Central memory CD8-positive, alpha-beta T cell (primary cell): ENCODE results near the gene TTLL11.

Experiments used
- ATAC-seq: fragments of 150-1000 bp; cut with Tn5 transposase; replicated peaks from 2 replicates; pipeline ENCODE4 v1.10.0; 2022; ENCODE audit warnings: mild to moderate bottlenecking, moderate FRiP score, moderate number of reproducible peaks; ENCODE audit not compliant: poor library complexity, severe bottlenecking; ENCODE audit errors: extremely low read depth
- DNase-seq, 2 donors: peaks; one replicate each; pipeline ENCODE4 v3.0.0; 2021; ENCODE audit warnings: low spot score in 2 of 2
- H3K27ac Mint-ChIP-seq: one replicate; pipeline ENCODE4 v1.8.0; 2022; ENCODE audit warnings: low read depth, mild to moderate bottlenecking, moderate library complexity, mixed read lengths
- H3K27me3 Mint-ChIP-seq: one replicate; pipeline ENCODE4 v1.8.0; 2022; ENCODE audit warnings: mixed read lengths
- H3K36me3 Mint-ChIP-seq: one replicate; pipeline ENCODE4 v1.8.0; 2022; ENCODE audit warnings: mild to moderate bottlenecking, moderate library complexity, mixed read lengths; ENCODE audit not compliant: insufficient read depth
- H3K4me1 Mint-ChIP-seq: one replicate; pipeline ENCODE4 v1.8.0; 2022; ENCODE audit warnings: mixed read lengths
- H3K4me3 Mint-ChIP-seq: one replicate; pipeline ENCODE4 v1.8.0; 2022; ENCODE audit warnings: mild to moderate bottlenecking, moderate library complexity, mixed read lengths
- H3K9me3 Mint-ChIP-seq: one replicate; pipeline ENCODE4 v1.8.0; 2022; ENCODE audit warnings: mixed read lengths

Gene TTLL11

DNA sequence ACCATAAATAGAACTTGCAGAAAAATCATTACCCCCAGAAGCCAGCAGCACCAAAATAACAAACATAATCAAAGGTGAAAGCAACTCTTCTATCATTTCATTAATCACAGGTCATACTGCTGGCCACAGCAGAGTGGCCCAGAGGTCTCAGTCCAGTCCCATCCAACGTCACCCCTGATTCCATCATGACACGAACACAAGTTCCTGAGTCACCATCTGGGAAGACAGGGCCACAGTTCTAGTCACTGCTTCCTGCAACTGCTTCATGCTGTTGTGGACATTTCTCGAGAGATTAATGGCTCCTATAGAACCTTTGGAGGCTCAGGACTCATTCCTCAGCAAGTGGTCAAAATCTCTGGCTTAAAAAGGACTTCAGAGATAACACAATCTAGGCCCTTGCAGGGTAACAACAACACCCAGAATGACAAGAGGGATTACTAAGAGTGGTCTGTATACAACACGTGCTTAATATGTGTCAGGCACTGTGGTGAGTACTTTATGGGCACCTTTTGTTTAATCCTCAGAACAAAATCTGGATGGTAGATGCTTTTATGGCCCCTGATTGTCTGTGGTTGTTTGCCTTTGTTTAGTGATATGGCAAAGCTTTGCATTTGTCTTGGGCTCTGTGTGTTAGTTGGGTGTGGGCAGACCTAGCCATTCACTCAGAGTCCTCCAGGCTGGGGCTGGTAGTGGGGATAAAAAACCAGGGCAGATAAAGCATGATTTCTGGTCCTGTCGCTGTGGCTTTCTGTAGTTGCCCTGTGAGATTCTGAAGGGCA is 257.3 kb downstream of the TTLL11 start:
- H3K9me3 Mint-ChIP-seq, result no peaks in the 10 kb centered on the region
- H3K4me3 Mint-ChIP-seq, result no peak overlapping the region
- H3K36me3 Mint-ChIP-seq, result no peaks in the 10 kb centered on the region
- H3K4me1 Mint-ChIP-seq, result no peaks in the 10 kb centered on the region
- no peaks in the 10 kb centered on the region for H3K27me3 Mint-ChIP-seq
- no peak for DNase-seq
- H3K27ac Mint-ChIP-seq, result no peak overlapping the region
- no peak for ATAC-seq

DNA sequence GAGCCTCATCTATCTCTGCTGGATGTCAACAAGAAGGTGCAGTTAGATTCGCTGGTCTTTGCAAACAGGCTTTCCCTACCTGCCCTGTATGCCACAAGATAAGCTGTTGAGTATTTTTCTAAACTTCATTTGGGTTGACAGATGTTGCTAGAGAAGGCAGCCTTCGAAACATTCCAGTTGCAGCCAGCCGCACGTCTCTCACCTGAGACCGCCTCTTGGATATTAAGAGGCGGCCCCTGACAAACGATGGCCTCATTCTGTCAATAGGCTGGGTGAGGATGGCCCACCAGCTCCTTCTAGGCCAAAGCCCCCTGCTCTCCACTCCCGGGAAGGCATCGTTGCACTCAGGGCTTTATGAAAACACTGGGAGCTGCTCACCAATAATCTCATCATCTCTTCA is 260.0 kb downstream of the TTLL11 start:
- H3K9me3 Mint-ChIP-seq, result no peaks in the 10 kb centered on the region
- no peaks in the 10 kb centered on the region for H3K27me3 Mint-ChIP-seq
- H3K36me3 Mint-ChIP-seq, result no peaks in the 10 kb centered on the region
- ATAC-seq (no peak), DNase-seq (no peak)
- no peaks in the 10 kb centered on the region for H3K4me1 Mint-ChIP-seq
- H3K4me3 Mint-ChIP-seq, result no peak overlapping the region
- no peak overlapping the region for H3K27ac Mint-ChIP-seq

DNA sequence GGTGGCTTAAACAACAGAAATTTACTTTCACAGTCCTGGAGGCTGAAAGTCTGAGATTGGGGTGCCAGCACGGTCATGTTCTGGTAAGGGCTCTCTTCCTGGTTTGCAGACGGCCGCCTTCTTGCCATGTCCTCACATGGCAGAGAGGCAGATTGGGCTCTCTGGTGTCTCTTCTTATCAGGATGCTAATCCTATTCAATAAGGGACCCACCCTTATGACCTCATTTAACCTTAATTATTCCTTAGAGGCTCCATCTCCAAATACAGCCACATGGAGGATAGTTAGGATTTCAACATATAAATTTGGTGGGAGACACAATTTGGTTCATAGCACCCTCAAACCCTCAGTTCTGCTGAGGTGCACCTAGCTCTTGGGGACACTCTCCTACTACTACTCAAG is 261.2 kb downstream of the TTLL11 start:
- H3K4me3 Mint-ChIP-seq, result no peak overlapping the region
- H3K27ac Mint-ChIP-seq, result no peak overlapping the region
- no peaks in the 10 kb centered on the region for H3K4me1 Mint-ChIP-seq
- no peak for ATAC-seq
- no peaks in the 10 kb centered on the region for H3K9me3 Mint-ChIP-seq
- no peaks in the 10 kb centered on the region for H3K27me3 Mint-ChIP-seq
- DNase-seq, result no peak
- no peaks in the 10 kb centered on the region for H3K36me3 Mint-ChIP-seq

DNA sequence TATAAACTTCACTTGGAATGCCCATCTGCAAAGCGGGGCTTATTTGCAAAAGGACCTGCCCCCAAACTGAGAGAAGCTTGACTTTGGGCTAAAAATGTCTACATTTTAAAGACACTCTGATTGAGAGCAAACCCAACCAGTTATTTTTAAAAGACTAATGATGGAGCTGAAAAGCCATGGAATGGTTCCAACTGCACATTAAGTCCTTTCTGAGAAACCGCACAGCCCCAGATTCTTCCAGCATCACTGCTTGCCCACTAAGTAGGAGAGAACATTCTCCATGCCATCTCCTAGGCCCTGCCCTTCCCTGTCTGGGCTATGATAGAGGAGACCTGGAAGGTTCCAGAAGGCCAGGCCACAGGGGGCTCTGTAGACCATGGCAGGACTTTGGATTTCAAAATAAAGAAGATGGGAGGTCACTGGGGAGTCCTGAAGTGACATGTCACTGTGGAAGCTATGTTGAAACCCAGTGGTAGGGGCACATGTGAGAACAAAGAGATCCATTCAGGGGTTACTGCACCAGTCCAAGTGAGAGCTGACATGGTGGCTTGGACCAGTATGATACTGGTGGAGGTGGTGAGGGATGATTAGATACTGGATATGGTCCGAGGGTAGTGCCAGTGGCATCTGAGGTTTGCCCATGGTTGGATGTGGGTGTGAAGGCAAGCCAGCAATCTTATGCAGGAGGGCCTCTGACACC is 262.5 kb downstream of the TTLL11 start:
- Mint-ChIP-seq H3K4me1 (no peaks in the 10 kb centered on the region), H3K27ac (no peak overlapping the region), H3K4me3 (no peak overlapping the region), H3K27me3 (no peaks in the 10 kb centered on the region), H3K36me3 (peaks cover 2% of the 10 kb centered on the region), H3K9me3 (no peaks in the 10 kb centered on the region)
- no peak for ATAC-seq
- DNase-seq, result no peak

DNA sequence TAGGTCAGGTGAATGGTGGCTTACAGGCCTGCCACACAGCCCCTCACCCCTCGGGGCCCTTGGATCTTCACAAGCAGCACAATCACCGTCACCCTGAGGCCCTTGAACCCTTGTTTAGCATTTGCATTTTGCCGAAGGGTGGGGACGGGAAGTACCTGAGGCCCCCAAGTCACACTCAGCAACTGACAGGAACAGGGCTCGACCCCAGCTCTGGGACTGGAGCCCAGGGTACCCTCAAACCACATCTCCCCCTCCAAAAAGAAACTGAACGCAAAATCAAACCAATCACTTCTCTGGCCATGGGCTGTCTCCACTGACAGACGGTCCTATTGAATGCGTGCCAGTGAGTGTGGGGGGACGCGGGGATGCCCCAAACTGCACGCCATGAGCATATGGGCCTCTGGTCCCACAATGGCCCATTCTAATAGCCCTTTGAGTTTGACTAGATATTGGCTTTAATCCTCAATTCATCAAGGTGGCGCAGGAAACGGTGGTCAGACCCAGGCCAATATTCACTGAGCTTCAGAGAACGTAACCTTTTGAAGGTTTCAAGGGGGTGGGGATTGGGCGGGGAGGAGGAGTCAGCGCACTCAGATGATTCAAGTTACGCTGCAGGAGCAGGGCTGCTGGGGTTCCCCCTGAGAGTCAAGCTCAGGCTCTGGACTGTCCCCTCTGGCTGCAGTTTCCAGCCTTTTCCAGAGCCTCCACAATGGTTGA is 265.7 kb downstream of the TTLL11 start:
- peaks cover under 1% of the 10 kb centered on the region for H3K4me1 Mint-ChIP-seq
- no peak overlapping the region for H3K4me3 Mint-ChIP-seq
- no peak overlapping the region for H3K27ac Mint-ChIP-seq
- peak in 1 of 2 donors; percentile 6 for DNase-seq
- no peak for ATAC-seq
- H3K36me3 Mint-ChIP-seq, result peaks cover 2% of the 10 kb centered on the region
- H3K9me3 Mint-ChIP-seq, result no peaks in the 10 kb centered on the region
- no peaks in the 10 kb centered on the region for H3K27me3 Mint-ChIP-seq

DNA sequence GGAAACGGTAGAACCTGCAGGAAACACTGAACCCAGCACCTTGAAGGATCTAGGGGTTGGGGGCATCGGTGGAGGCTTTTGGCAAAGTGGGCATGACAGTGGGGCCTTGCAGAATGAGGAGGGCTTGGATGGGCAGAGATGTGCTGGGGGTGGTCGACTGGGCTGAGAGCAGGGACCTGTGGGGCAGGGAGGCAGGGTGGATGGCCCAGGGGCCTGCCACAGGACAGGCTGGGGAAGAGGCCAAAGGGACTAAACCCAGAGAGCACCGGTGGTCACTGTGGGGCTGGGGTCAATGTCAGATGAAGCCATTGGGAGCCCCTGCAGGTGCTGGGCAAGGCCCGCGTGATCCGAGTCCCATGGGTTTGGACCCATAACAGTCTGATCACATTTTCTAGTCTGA is 266.4 kb downstream of the TTLL11 start:
- peaks cover 2% of the 10 kb centered on the region for H3K36me3 Mint-ChIP-seq
- DNase-seq, result peak in 1 of 2 donors; percentile 3
- H3K4me3 Mint-ChIP-seq, result no peak overlapping the region
- H3K4me1 Mint-ChIP-seq, result peaks cover 8% of the 10 kb centered on the region
- H3K27me3 Mint-ChIP-seq, result no peaks in the 10 kb centered on the region
- no peak for ATAC-seq
- H3K9me3 Mint-ChIP-seq, result no peaks in the 10 kb centered on the region
- no peak overlapping the region for H3K27ac Mint-ChIP-seq

DNA sequence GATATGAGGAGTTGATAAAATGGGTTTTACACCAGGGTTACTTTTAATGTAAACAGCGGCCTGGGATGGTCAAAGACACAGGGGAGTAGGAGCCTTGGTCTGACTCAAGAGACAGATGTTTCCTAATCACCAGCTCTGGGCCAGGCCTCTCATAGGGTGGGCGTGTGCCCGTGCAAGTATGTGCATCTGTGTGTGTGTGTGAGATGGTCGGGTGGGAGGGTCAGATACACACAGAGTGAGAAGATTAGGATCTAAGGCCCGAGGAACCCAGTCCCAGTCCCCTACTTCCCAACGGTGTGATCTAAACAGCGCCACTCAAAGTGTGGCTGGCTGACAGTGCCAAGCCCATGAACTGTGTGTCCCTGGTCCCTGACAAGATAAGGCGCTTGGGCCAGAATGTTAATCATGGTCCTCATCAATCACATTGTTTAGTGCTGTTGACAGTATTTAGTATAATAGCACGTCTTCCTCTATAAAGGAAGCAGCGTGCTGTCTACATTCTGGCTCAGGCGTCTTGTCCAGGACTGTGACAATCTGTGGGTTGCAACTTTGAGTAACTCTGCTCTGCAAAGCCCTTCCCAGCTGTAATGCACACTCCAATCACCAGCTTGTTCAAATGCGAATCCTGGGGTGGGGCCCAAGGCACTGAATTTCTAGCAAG is 267.9 kb downstream of the TTLL11 start:
- H3K9me3 Mint-ChIP-seq, result no peaks in the 10 kb centered on the region
- no peak overlapping the region for H3K27ac Mint-ChIP-seq
- H3K27me3 Mint-ChIP-seq, result no peaks in the 10 kb centered on the region
- ATAC-seq (no peak), DNase-seq (peak in 1 of 2 donors; percentile 4)
- no peak overlapping the region for H3K4me3 Mint-ChIP-seq
- H3K36me3 Mint-ChIP-seq, result peaks cover 2% of the 10 kb centered on the region
- H3K4me1 Mint-ChIP-seq, result peaks cover 11% of the 10 kb centered on the region

DNA sequence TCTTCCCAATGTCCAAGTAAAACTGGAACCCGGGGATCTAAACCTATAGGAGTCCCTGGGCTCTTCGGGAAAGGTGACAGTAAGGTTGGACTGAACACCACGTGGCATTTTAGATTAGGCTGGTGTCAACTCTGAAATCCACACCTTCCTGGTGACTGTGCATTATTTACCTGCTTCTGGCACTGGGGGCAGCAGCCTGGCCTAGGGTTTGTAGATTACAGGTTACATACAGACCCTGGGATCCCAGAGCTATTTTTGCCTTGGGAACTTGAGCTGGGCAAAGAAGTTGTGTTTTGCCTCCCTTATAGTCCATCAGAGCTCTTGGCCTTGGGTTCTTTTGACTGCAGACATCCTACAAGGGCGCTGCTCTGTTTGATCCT is 268.5 kb downstream of the TTLL11 start:
- ATAC-seq, result no peak
- Mint-ChIP-seq H3K36me3 (peaks cover 2% of the 10 kb centered on the region), H3K4me1 (peaks cover 11% of the 10 kb centered on the region), H3K9me3 (no peaks in the 10 kb centered on the region), H3K4me3 (no peak overlapping the region), H3K27me3 (no peaks in the 10 kb centered on the region), H3K27ac (no peak overlapping the region)
- peak in 1 of 2 donors; percentile 6 for DNase-seq

DNA sequence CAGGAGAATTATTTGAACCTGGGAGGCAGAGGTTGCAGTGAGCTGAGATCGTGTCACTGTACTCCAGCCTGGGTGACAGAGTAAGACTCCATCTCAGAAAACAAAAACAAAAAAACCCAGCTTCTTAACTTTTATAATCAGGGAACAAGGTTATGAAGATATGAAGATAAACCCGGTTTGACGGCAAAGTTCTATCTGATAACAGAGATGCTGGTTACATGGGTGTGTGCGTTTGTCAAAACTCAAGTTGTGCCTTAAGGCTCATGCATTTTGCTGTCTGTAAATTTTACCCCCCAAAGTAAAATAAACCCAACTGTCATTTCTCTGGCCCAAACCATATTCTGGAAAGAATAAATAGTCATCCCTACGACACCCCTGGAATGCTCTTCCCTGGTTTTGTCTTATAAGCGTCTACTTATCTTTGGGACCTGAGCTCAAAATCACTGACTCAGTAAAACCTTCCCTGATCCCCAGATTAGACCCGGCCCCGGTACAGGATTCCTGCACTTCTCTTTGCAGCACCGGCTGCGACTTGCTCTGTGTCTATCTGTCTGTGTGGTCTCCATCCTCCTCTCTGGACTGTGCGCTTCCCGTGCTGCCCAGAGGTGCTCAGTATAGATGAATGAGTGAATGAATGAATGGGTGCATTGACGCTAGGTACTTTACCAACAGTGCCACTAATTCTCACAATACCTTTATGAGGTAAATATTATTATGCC is 269.5 kb downstream of the TTLL11 start:
- Mint-ChIP-seq H3K4me1 (peaks cover 11% of the 10 kb centered on the region), H3K4me3 (no peak overlapping the region), H3K27ac (no peak overlapping the region), H3K9me3 (no peaks in the 10 kb centered on the region), H3K27me3 (no peaks in the 10 kb centered on the region), H3K36me3 (peaks cover 2% of the 10 kb centered on the region)
- DNase-seq (no peak), ATAC-seq (no peak)

DNA sequence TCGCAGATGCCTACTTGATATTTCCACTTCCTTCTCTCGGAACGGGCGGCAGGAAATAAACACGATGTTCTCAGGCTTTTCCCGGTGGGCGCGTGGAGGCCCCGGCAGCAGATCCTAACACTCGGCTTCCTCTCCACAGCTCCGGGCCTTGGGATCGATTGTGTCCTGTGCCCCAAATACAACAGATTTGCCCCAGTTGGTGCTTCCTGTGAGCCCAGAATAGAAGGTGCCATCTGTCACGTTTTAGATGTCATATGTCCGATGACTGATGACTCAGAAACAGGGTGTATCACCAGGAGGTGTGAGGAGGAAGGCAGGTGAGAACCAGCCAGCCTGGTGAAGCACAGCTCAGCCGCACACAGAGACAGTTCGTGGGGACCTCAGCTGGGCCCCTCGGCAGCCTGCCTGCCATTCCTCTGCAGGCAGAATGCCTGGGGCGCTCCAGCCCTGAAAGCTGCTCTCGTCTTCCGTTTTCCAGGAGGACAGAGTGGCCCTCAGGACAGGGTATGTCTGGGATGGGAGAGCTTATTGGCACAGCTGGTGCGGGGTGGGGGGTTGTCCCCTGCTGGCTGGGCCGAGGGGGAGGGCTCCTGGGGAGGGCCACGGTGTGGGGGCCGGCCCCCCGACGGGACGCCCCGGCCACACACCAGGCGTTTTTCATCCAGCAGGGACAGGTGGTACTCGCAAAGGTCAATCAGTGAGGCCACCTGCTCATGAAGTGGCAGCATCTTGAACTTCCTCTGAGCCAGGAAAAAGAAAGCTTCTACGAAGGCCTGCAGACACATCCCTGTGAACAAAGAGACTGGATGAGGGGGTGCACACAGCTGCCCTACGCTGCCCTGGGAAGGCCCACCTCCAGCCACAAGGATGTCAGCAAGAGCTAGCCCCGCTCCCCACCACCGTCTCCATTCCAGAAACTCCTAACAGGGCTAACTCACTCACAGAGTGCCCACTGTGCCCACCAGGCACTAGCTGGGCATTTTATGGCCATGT is 270.7 kb downstream of the TTLL11 start:
- ATAC-seq, result peak; percentile 88
- H3K36me3 Mint-ChIP-seq, result peaks cover 2% of the 10 kb centered on the region
- DNase-seq, result no peak
- peaks cover 11% of the 10 kb centered on the region for H3K4me1 Mint-ChIP-seq
- peak overlapping the region; percentile 49 for H3K27ac Mint-ChIP-seq
- H3K9me3 Mint-ChIP-seq, result no peaks in the 10 kb centered on the region
- peak overlapping the region; percentile 54 for H3K4me3 Mint-ChIP-seq
- no peaks in the 10 kb centered on the region for H3K27me3 Mint-ChIP-seq

DNA sequence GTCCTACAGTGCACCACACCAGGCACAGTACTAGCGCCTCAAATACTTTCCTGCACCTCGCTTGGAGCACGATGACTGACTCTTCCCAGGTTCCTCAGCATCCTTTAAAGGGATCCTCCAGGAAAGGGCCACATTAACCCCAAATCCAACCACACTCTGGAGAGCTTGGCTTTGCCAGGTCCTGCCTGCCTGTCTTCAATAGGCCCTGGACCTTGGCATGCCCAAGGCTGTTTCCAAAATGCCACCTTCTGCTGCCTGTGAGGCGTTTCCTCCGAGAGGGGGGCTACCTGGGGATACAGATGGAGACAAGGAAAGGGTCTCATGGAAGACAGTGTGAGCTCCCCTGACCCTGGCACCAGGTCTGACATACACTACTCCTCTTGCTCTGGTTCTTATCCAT is 271.8 kb downstream of the TTLL11 start:
- peaks cover 11% of the 10 kb centered on the region for H3K4me1 Mint-ChIP-seq
- DNase-seq (no peak), ATAC-seq (no peak)
- H3K4me3 Mint-ChIP-seq, result no peak overlapping the region
- no peaks in the 10 kb centered on the region for H3K9me3 Mint-ChIP-seq
- H3K27ac Mint-ChIP-seq, result no peak overlapping the region
- no peaks in the 10 kb centered on the region for H3K27me3 Mint-ChIP-seq
- H3K36me3 Mint-ChIP-seq, result no peaks in the 10 kb centered on the region
